HG02981 (cell line): ENCODE measurements around the gene DNAH17.

ENCODE experiments used
- ATAC-seq: cut with Tn5 transposase; IDR thresholded peaks from one replicate; pipeline ENCODE4 v1.9.1; 2021; ENCODE audit warnings: mild to moderate bottlenecking, moderate library complexity; ENCODE audit not compliant: unreplicated experiment

Gene DNAH17

GRCh38 chr17:78576389-78577112, 645 bp downstream of the DNAH17 start:
- no peak for ATAC-seq

- ATAC-seq: no peak
Measured at GRCh38 chr17:78575899-78576298, 1.3 kb downstream of the DNAH17 start.

GRCh38 chr17:78575340-78575739, 1.9 kb downstream of the DNAH17 start:
- ATAC-seq: no peak

- no peak for ATAC-seq
Measured at GRCh38 chr17:78573955-78574354, 3.2 kb downstream of the DNAH17 start.

- no peak for ATAC-seq
Measured at GRCh38 chr17:78572239-78573205, 4.7 kb downstream of the DNAH17 start.

- ATAC-seq: no peak
Measured at GRCh38 chr17:78571329-78571728, 5.9 kb downstream of the DNAH17 start.

- ATAC-seq: no peak
Measured at GRCh38 chr17:78568494-78569115, 8.6 kb downstream of the DNAH17 start.

GRCh38 chr17:78567991-78568390, 9.2 kb downstream of the DNAH17 start:
- no peak for ATAC-seq

GRCh38 chr17:78566947-78567346, 10.2 kb downstream of the DNAH17 start:
- no peak for ATAC-seq

GRCh38 chr17:78563189-78564145, 13.7 kb downstream of the DNAH17 start:
- ATAC-seq: no peak

GRCh38 chr17:78562734-78563133, 14.5 kb downstream of the DNAH17 start:
- ATAC-seq: no peak

GRCh38 chr17:78561166-78561565, 16.0 kb downstream of the DNAH17 start:
- no peak for ATAC-seq

GRCh38 chr17:78560731-78561130, 16.5 kb downstream of the DNAH17 start:
- no peak for ATAC-seq

GRCh38 chr17:78559749-78560368, 17.3 kb downstream of the DNAH17 start:
- ATAC-seq: no peak

- ATAC-seq: no peak
Measured at GRCh38 chr17:78558989-78559388, 18.2 kb downstream of the DNAH17 start.

GRCh38 chr17:78558181-78558850, 18.9 kb downstream of the DNAH17 start:
- no peak for ATAC-seq

GRCh38 chr17:78557598-78558039, 19.6 kb downstream of the DNAH17 start:
- no peak for ATAC-seq

- ATAC-seq: no peak
Measured at GRCh38 chr17:78556812-78557211, 20.4 kb downstream of the DNAH17 start.

- ATAC-seq: no peak
Measured at GRCh38 chr17:78555746-78556401, 21.3 kb downstream of the DNAH17 start.
